GM20431 (cell line): ENCODE results near the gene KDSR.

Experiments
- in situ Hi-C: fragments of 300-500 bp; cut with MseI, MboI; formaldehyde crosslinking; loops from one replicate; pipeline ENCODE4 v1.15.0; 2020; ENCODE audit warnings: low sequenced_read_pairs; ENCODE audit not compliant: unreplicated experiment

The KDSR gene

DNA sequence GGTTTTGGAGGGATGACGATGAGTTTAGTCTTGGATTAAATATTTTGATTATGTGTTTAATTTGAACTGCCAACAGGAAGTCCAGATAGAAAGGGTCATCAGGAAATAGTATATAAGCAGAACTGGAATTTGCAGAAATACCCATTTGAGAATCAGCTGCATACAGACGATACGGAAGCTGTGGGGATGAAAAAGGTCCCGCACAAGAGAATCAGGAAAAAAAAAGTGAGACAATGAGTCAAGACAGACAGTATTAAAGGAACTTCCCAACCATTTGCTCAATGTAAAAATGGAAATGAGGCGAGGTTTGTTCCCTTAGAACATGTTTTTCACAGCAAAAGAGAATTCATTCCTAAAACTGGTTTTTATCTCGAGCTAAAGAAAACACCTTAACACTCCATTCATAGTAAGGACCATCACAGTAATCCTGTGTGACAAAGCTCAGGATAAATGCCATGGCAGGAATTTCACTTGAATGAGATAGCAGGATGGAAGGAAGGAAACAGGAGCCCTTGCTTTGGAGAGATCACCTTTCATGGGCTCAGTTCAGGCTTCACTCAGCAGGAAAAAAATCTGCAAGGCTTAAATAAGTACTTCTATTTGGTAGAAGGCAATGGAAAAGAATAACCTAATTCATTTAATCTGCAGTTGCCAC lies 76.7 kb downstream of the KDSR start:
- in situ Hi-C loops, result no loop called here

DNA sequence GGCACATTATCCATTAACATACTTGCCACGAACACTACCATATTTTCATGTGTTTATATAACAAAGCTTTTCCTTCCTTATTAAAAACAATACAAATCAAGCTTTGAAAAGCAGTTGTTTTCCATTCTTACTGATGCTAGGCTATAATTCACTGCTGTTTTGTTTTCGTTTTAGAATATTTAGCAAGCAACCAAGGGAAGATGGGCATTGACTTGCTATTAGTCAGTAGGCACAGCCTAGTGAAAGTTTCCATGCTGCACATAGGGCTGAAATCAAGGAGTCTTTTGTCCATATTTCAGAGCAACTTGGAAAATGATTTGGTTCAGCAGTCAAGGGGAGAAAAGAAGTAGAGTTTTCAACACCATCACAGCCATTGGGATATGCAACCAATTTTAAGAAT lies 78.7 kb downstream of the KDSR start:
- in situ Hi-C loops, result no loop called here

DNA sequence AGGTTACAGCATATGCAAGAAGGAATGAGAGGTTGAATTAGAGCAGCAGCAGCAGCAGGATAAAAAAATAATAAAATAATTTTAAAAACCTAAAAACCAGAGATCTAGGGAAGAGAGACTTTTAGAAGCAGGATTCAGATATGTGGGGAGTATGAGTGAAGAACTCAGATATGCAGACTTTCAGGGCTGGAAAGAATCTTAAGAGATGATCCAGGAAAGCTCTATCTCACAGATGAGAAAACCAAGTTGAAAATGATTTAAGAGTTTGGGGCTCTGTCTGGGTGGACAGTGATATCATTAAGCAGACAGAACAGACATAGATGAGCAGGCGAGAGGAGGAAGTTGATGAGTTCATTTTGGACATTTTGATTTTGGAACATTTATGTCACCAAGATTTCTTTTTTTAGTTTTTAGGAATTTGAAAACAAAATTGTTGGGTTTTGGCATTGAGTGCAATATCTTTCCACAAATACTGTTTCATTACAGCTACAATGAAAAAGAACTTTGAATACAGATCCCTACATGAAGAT lies 79.2 kb downstream of the KDSR start:
- in situ Hi-C loops, result no loop called here

DNA sequence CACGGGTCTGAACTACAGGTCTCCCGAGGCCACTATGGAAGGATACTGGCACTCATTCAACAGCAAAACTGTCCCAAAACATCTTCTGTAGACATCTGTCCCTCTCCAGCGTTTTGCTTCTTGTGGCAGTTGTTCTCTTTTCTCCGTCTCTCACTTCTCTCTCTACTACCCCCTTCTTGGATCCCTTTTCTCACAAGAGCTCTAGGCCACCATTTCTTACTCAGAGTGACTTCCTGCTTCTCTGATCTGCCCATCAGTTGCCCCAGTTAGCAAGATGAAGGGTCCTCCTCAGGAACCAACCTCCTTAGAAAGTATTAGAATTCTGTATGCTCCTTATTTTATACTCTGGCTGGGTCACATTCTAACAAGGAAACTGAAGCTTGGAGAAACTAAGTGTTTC lies 80.1 kb downstream of the KDSR start:
- in situ Hi-C loops, result no loop called here

DNA sequence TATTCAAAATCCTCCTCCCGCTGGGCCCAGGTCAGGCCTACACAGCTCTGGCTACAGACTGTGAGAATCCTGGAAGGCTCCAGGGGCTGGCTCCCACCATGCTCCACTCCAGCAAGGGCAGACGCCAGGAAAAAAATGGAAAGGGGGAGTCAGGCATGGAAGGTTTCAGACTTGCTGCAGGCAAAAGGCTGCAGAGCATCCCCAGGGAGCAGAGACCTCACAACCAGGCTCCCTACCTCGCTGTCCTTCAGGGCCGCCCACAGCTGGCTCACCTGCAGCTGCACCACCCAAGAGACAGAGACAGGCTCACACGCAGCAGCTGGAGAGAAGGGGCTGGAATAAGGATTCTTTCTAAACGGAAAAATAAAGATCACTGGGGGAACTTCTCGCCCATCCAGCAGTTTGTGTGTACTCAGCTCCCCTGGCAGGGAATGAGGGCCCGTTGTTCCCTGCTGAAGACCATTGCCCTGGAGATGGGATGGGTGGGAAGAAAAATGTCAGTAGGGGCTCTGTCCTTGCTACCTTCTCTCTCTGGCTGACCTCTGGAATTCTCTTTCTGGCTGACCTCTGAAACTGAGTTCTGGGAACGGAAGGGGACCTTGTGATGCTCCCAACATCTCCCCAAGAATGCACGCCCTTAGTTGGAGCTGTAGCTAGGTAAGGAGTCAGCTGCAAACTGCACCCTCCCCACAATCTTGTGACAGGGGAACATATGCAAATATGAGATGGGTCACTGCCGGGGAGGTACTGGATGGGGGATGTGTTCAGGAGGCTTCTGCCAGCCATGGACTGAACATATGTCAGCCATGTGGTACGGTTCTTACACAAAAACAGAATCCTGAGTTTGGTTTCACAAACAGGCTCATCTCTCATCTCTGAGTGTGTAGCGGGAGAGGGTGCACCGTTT lies 81.9 kb downstream of the KDSR start:
- in situ Hi-C loops, result no loop called here

DNA sequence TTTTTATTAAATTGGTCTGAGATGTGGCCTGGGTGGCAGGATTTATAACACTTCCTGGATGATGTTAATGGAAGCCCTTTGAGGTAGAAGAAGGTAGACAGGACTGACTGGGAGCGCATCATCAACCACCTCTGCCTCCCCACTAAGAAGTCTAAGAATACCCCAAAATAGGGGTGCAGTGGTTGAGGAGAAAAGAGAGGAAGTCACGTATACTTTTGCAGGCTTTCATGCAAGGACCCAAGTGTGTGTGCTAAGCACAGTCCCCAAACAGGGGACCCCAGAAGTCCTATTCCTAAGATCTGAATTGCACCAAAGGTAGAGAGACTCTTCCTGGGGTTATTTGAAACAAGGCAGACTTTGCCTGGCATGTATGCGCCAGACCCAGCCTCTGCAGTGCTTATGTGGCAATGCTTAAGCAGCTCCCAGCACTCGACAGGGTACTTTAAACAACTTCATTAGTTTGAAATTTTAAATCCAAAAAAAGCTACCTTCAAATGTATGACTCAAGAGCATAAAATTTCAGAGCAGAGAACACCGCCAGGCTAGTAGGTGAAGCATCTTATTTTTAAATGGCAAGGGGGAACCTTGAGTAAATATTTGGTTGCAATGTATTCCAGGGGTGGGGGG lies 82.7 kb downstream of the KDSR start:
- in situ Hi-C loops, result no loop called here

DNA sequence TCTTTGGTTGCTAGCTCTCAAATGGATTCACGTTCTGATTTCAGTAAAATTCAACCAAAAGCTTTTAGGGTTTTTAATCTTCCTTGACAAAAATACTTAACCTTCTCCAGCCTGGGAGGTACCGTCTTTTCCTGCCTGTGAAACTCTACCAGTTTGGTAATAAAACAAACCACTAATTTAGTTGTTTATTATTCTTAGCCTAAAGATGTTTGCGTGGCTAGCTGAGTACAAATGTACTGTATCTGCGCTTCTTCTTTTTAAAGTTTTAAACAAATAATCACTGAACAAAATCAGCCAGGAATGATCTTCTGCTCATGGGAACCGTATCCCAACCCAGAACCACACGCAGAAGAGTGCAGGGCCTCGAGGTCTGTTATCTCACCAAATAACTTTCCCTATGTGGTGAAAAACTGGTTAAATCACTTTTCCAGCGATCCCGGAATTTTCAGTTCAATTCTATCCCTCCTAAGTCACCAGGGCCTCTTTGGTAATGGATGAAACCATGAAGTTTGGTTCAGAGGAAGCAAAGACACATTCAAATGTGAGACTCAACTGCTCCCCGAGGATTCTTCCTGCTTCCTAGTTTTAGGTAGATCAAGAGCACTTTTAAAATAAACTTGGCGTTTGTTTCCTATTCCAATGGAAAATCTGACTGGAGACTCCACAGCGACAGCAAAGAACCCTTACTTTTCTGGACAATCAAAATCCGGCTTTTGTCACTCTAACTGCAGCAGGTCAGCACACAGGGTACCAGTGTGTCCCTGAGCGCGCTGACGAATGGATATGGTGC lies 83.5 kb downstream of the KDSR start:
- in situ Hi-C loops, result no loop called here

DNA sequence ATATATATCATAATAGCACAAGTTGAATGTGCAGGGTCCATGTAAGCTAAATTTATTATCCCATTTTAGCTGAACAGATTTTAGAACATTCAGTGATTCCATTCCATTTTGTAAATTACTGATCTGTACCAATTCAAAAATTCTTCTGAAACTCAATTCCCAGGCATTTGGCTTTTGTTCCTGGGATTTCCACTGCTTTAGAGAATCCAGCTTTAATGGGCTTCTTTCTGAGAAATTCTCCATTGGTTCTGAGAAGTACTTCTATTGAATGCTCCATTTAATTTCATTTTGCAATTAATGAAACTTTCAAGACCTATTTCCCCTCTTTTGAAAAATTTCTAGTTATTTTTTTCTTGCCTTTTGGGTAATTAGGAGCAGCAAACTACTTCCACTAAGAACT lies 84.2 kb downstream of the KDSR start:
- in situ Hi-C loops, result no loop called here
